IPS-15b (cell line): Measurements from ENCODE around the gene ARTN.
A peak's percentile ranks its signal among the peaks of the same experiment; 100 is the strongest.

ENCODE experiments used
- H3K27me3 ChIP-seq: one replicate; pipeline ENCODE4 v1.6.1; 2013; ENCODE audit warnings: low read length; ENCODE audit not compliant: control insufficient read depth, insufficient read depth
- H3K36me3 ChIP-seq: one replicate; pipeline ENCODE4 v1.6.1; 2013; ENCODE audit warnings: low read length; ENCODE audit not compliant: control insufficient read depth, insufficient read depth
- H3K4me1 ChIP-seq: one replicate; pipeline ENCODE4 v1.6.1; 2013; ENCODE audit warnings: mild to moderate bottlenecking, low read length; ENCODE audit not compliant: control insufficient read depth, insufficient read depth
- H3K4me3 ChIP-seq: one replicate; pipeline ENCODE4 v1.5.1; 2013; ENCODE audit warnings: low read depth, low read length
- H3K9ac ChIP-seq: one replicate; pipeline ENCODE4 v1.6.1; 2013; ENCODE audit warnings: low read depth, mild to moderate bottlenecking, low read length
- H3K9me3 ChIP-seq: one replicate; pipeline ENCODE4 v1.6.1; 2013; ENCODE audit warnings: mild to moderate bottlenecking, low read length; ENCODE audit not compliant: control insufficient read depth, insufficient read depth

ARTN gene

DNA sequence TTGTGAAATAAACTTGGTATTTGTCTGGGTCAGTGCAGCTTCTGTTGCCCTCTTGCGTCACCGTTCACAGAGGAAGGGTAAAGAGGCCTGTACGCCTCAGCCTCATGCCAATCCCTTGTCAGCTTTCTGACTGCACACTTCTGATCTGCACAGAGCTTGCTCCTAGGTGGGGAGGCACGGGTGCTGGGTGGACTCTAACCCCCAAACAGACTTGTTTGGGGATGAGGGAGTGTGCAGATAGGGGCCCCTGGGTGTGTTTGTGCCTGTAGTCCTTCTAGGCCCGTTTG is 44.6 kb downstream of the ARTN start:
- Histone ChIP-seq H3K9me3 (no peaks in the 10 kb centered on the region), H3K36me3 (peaks cover 24% of the 10 kb centered on the region), H3K4me1 (peaks cover 11% of the 10 kb centered on the region), H3K27me3 (no peaks in the 10 kb centered on the region), H3K9ac (no peak overlapping the region), H3K4me3 (peak overlapping the region; percentile 79)

- H3K4me3 ChIP-seq: peak within 1 kb of the TSS; percentile 79
- no peaks in the 10 kb centered on the region for H3K9me3 ChIP-seq
- peaks cover 24% of the 10 kb centered on the region for H3K36me3 ChIP-seq
- no peaks in the 10 kb centered on the region for H3K27me3 ChIP-seq
- peaks cover 11% of the 10 kb centered on the region for H3K4me1 ChIP-seq
- peak within 1 kb of the TSS; percentile 77 for H3K9ac ChIP-seq
Measured at GRCh38 chr1:43978551-43979260, 45.1 kb downstream of the ARTN start, which contains the start of gene B4GALT2. Gene B4GALT2 (plus strand): TSS chr1:43979210. CDS start chr1:43981161, 1,951 bp downstream.

DNA sequence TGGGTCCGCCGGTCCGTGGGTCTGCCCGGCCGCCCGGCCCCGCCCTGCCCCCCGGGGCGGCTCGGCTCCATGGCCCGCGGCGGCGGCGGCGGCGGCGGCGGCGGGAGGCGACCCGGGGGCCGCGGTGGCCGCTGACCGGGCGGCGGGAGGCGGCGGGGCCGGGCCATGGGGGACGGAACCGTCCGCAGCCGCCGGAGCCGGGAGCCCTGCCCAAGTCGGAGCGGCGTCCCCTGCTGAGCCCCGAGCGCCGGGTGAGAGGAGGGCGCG is 45.6 kb downstream of the ARTN start:
- Histone ChIP-seq H3K36me3 (peaks cover 26% of the 10 kb centered on the region), H3K27me3 (no peaks in the 10 kb centered on the region), H3K9me3 (no peaks in the 10 kb centered on the region), H3K9ac (no peak overlapping the region), H3K4me1 (peaks cover 8% of the 10 kb centered on the region), H3K4me3 (peak overlapping the region; percentile 55)

DNA sequence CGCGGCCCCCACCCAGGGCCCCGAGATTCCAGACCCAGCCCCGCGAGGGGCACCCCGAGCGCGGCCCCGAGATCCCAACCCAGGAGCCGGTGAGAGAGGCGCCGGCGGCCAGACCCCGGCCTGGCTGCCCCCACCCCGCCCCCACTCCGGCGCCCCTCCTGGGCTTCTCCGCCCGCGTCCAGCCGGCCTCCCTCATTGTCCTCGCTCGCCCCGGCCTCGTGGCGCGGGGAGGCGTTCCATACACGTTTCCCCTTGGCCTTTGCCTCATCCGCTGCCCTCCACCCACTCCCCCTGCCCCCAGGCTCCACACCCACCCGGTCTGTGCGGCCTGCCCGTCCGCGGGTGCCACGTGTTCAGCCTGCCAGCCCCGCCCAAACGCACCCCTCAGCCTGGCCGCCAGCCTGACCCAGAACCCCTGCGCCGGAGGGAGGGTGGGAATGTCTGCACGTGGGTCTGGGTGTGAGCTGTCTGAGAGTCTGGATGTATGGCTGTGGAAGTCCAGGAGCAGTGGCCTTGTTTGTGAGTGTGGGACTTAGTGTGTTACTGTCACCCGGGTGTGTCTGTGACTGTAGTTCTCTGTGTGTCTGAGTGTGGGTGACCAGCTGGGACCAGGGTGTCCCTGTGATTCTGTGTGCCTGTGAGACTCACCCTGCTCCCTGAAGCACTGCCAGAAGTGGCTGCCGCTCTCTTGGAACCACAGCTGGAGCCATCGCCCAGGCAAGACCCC is 46.1 kb downstream of the ARTN start:
- H3K36me3 ChIP-seq: peaks cover 28% of the 10 kb centered on the region
- H3K4me1 ChIP-seq: peaks cover 8% of the 10 kb centered on the region
- H3K9me3 ChIP-seq: no peaks in the 10 kb centered on the region
- peak overlapping the region; percentile 55 for H3K4me3 ChIP-seq
- peak overlapping the region; percentile 77 for H3K9ac ChIP-seq
- no peaks in the 10 kb centered on the region for H3K27me3 ChIP-seq

GRCh38 chr1:43980255-43981134 is 46.9 kb downstream of the ARTN start:
- no peaks in the 10 kb centered on the region for H3K9me3 ChIP-seq
- H3K27me3 ChIP-seq: no peaks in the 10 kb centered on the region
- peaks cover 31% of the 10 kb centered on the region for H3K36me3 ChIP-seq
- H3K9ac ChIP-seq: peak overlapping the region; percentile 77
- H3K4me1 ChIP-seq: peaks cover 8% of the 10 kb centered on the region
- H3K4me3 ChIP-seq: peak overlapping the region; percentile 55

- no peaks in the 10 kb centered on the region for H3K27me3 ChIP-seq
- no peaks in the 10 kb centered on the region for H3K9me3 ChIP-seq
- H3K4me3 ChIP-seq: no peak overlapping the region
- H3K9ac ChIP-seq: no peak overlapping the region
- peaks cover 8% of the 10 kb centered on the region for H3K4me1 ChIP-seq
- peaks cover 32% of the 10 kb centered on the region for H3K36me3 ChIP-seq
Measured at GRCh38 chr1:43981135-43981491, 47.5 kb downstream of the ARTN start.

GRCh38 chr1:43981636-43982035 is 48.0 kb downstream of the ARTN start:
- no peaks in the 10 kb centered on the region for H3K9me3 ChIP-seq
- H3K4me1 ChIP-seq: peaks cover 8% of the 10 kb centered on the region
- no peaks in the 10 kb centered on the region for H3K27me3 ChIP-seq
- H3K36me3 ChIP-seq: peaks cover 27% of the 10 kb centered on the region
- no peak overlapping the region for H3K9ac ChIP-seq
- H3K4me3 ChIP-seq: no peak overlapping the region

- H3K9ac ChIP-seq: no peak overlapping the region
Measured at GRCh38 chr1:43982241-43982640, 48.6 kb downstream of the ARTN start.

GRCh38 chr1:43982808-43983207 is 49.2 kb downstream of the ARTN start:
- Histone ChIP-seq H3K9ac (no peak overlapping the region), H3K4me3 (no peak overlapping the region), H3K27me3 (no peaks in the 10 kb centered on the region), H3K4me1 (peaks cover 8% of the 10 kb centered on the region), H3K36me3 (peaks cover 19% of the 10 kb centered on the region), H3K9me3 (no peaks in the 10 kb centered on the region)

More at GRCh38 chr1:43982241-43982640, 48.6 kb downstream of the ARTN start:
- Histone ChIP-seq H3K9me3 (no peaks in the 10 kb centered on the region), H3K36me3 (peaks cover 22% of the 10 kb centered on the region), H3K27me3 (no peaks in the 10 kb centered on the region), H3K4me1 (peaks cover 8% of the 10 kb centered on the region), H3K4me3 (no peak overlapping the region)

- no peak overlapping the region for H3K9ac ChIP-seq
- peaks cover 19% of the 10 kb centered on the region for H3K36me3 ChIP-seq
- no peaks in the 10 kb centered on the region for H3K9me3 ChIP-seq
- H3K27me3 ChIP-seq: no peaks in the 10 kb centered on the region
- no peak overlapping the region for H3K4me3 ChIP-seq
- H3K4me1 ChIP-seq: peaks cover 8% of the 10 kb centered on the region
Measured at GRCh38 chr1:43983253-43983899, 49.8 kb downstream of the ARTN start.

- Histone ChIP-seq H3K4me3 (no peak overlapping the region), H3K27me3 (no peaks in the 10 kb centered on the region), H3K36me3 (peaks cover 19% of the 10 kb centered on the region), H3K4me1 (peaks cover 8% of the 10 kb centered on the region), H3K9me3 (no peaks in the 10 kb centered on the region), H3K9ac (no peak overlapping the region)
Measured at GRCh38 chr1:43984855-43985254, 51.3 kb downstream of the ARTN start.
